Sigmoid colon (tissue), 4 donors: ENCODE results near the gene KLHL3.

ENCODE experiments used
- CTCF ChIP-seq, 4 experiments: fragments of 450-650 bp in 3 of 4; fragments of 200-600 bp in 1 of 4; IDR thresholded peaks; one replicate each; pipeline ENCODE4 v1.5.1; 2016 to 2019; ENCODE audit warnings: antibody characterized with exemption in 4 of 4, mild to moderate bottlenecking in 3 of 4, moderate library complexity in 2 of 4
- EP300 ChIP-seq, 4 donors: sonication (generic); formaldehyde crosslinking; IDR thresholded peaks; one replicate each; pipeline ENCODE4 v1.6.1; 2017; ENCODE audit warnings: antibody characterized with exemption in 4 of 4
- POLR2A ChIP-seq, 2 donors: fragments of 450-650 bp; IDR thresholded peaks; one replicate each; pipeline ENCODE4 v1.6.1; 2016; ENCODE audit warnings: antibody characterized with exemption in 2 of 2, mild to moderate bottlenecking in 2 of 2, moderate library complexity in 2 of 2
- POLR2AphosphoS5 ChIP-seq, 4 donors: sonication (generic); formaldehyde crosslinking; IDR thresholded peaks; one replicate each; pipeline ENCODE4 v1.6.1; 2017; ENCODE audit warnings: antibody characterized with exemption in 4 of 4

GRCh38 chr5:137580030-137580429, 155.9 kb downstream of the KLHL3 start:
- TF ChIP-seq POLR2AphosphoS5 (IDR thresholded peaks at IDR 0.05) (no peak), POLR2A (IDR thresholded peaks at IDR 0.05) (no peak), CTCF (IDR thresholded peaks at IDR 0.05) (no peak), EP300 (IDR thresholded peaks at IDR 0.05) (no peak)
